ENCODE results near the gene SMC2.

GRCh38 chr9:104091116-104091515 is 3.0 kb upstream of the SMC2 start:
- TF ChIP-seq CTCF (IDR thresholded peaks at IDR 0.05) (no peak), POLR2A (IDR thresholded peaks at IDR 0.05) (no peak), POLR2AphosphoS5 (IDR thresholded peaks at IDR 0.05) (no peak)

All from gastroesophageal sphincter (tissue), 3 donors.